Measurements from ENCODE around the gene ACSL1. TPM values are rescaled to one million over a fixed set of nuclear protein-coding genes. Genes with fewer than 3 reads are reported as not detected.

Gene ACSL1
- total RNA-seq, 2 donors from 2014 or later, result 3.8 to 5.2 TPM

DNA sequence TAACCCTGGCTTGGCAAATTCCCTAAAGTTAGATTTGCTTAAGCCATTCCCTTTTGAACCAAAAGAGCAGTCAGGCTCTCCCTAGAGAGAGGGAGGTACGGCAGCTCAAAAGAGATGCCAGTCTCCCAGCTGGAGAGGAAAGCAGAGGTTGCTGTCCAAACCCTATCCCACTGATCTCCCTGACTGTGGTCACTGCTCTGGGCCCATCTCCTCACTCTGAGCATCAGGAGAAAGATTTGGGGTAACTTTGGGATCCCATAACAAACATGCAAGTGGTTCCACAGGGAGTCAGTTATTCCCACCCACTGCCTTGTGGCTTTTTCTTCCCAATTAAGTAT, 17.1 kb downstream of the ACSL1 start:
- H3K27ac Mint-ChIP-seq, result no peak overlapping the region
- no peaks in the 10 kb centered on the region for H3K27me3 ChIP-seq (ENCODE audit: control insufficient read depth, insufficient read depth, low read length, poor library complexity, severe bottlenecking)
- no peaks in the 10 kb centered on the region for H3K36me3 ChIP-seq (ENCODE audit: control insufficient read depth, insufficient read depth, low read length)
- no peaks in the 10 kb centered on the region for H3K36me3 Mint-ChIP-seq (ENCODE audit: low read depth)
- TF ChIP-seq, protein P1, sequence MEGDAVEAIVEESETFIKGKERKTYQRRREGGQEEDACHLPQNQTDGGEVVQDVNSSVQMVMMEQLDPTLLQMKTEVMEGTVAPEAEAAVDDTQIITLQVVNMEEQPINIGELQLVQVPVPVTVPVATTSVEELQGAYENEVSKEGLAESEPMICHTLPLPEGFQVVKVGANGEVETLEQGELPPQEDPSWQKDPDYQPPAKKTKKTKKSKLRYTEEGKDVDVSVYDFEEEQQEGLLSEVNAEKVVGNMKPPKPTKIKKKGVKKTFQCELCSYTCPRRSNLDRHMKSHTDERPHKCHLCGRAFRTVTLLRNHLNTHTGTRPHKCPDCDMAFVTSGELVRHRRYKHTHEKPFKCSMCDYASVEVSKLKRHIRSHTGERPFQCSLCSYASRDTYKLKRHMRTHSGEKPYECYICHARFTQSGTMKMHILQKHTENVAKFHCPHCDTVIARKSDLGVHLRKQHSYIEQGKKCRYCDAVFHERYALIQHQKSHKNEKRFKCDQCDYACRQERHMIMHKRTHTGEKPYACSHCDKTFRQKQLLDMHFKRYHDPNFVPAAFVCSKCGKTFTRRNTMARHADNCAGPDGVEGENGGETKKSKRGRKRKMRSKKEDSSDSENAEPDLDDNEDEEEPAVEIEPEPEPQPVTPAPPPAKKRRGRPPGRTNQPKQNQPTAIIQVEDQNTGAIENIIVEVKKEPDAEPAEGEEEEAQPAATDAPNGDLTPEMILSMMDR (conservative IDR thresholded peaks at IDR 0.05), result no peak
- H3K27ac ChIP-seq (ENCODE audit: low read depth, low read length), result no peak overlapping the region
- WGBS, 2 experiments (ENCODE audit: insufficient coverage in 1 of 2, insufficient read length in 1 of 2), result 50% methylated on average over 1 of the region's 1 CpG; no CpG with 5 or more reads in 1 of the 2 experiments
- H3K9ac ChIP-seq (ENCODE audit: extremely low read depth, low read length, poor library complexity, severe bottlenecking), result no peak overlapping the region
- no peak for DNase-seq
- peaks cover 31% of the 10 kb centered on the region for H3K4me1 ChIP-seq (ENCODE audit: control insufficient read depth, insufficient read depth, low read length)
- peaks cover 25% of the 10 kb centered on the region for H3K4me1 Mint-ChIP-seq
- no peaks in the 10 kb centered on the region for H3K9me3 ChIP-seq (ENCODE audit: control insufficient read depth, low read length)
- H3K27me3 Mint-ChIP-seq (ENCODE audit: insufficient read depth), result no peaks in the 10 kb centered on the region
- H3K9me3 Mint-ChIP-seq, result no peaks in the 10 kb centered on the region
- no peak overlapping the region for H3K4me3 ChIP-seq (ENCODE audit: low read length)
- H3K4me3 Mint-ChIP-seq, result no peak overlapping the region

DNA sequence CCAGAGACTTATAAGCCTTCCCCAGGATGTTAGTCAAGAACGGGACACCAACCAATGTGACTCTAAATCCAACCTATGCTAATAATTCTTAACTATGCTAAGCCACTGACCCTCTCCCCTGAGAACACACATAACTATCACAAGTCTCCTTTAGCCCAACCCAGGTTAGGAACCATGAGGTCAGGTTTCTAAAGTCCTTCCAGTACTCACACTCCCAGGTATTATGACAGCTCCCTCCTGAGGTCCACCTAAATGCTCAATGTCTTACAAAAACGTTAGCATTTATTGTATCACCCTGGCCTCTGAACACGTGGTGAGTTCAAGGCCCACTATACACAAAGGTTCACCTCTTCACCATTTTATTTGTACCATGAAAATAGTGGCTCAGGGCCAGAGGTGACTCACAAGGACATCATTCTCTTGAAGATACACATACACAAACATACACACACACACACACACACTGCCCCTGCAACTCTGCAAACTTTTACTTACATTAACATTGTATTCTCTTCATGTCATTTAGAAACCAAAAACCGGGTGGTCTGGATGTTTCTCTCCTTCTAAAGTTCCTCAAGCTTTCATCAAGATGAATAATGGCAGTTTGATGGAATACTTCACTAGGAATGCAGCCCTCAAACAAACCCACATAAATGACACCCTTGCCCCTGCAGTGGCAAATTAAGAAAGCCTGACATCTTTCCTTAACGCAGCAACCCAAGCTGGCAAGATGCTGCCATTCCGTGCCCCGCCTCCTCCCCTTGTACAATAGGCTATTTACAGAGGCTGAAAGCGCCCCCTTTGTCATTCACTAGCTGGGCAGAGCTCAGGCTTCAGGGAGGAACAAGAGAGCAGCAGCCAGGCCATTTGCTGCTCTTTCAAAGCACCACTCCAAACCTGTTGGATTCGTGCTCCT, 17.7 kb downstream of the ACSL1 start:
- H3K27ac ChIP-seq (ENCODE audit: low read depth, low read length), result no peak overlapping the region
- H3K9ac ChIP-seq (ENCODE audit: extremely low read depth, low read length, poor library complexity, severe bottlenecking), result no peak overlapping the region
- H3K4me3 Mint-ChIP-seq, result no peak overlapping the region
- no peaks in the 10 kb centered on the region for H3K27me3 Mint-ChIP-seq (ENCODE audit: insufficient read depth)
- H3K4me1 ChIP-seq (ENCODE audit: control insufficient read depth, insufficient read depth, low read length), result peaks cover 25% of the 10 kb centered on the region
- H3K9me3 ChIP-seq (ENCODE audit: control insufficient read depth, low read length), result no peaks in the 10 kb centered on the region
- no peaks in the 10 kb centered on the region for H3K36me3 ChIP-seq (ENCODE audit: control insufficient read depth, insufficient read depth, low read length)
- H3K4me3 ChIP-seq (ENCODE audit: low read length), result no peak overlapping the region
- TF ChIP-seq, protein P1 (conservative IDR thresholded peaks at IDR 0.05), result peak; percentile 22
- peaks cover 19% of the 10 kb centered on the region for H3K4me1 Mint-ChIP-seq
- WGBS, 2 experiments (ENCODE audit: insufficient coverage in 1 of 2, insufficient read length in 1 of 2), result 28 to 39% methylated on average over 4 to 9 of the region's 9 CpGs
- no peaks in the 10 kb centered on the region for H3K27me3 ChIP-seq (ENCODE audit: control insufficient read depth, insufficient read depth, low read length, poor library complexity, severe bottlenecking)
- peak; percentile 83 for DNase-seq
- H3K9me3 Mint-ChIP-seq, result no peaks in the 10 kb centered on the region
- H3K27ac Mint-ChIP-seq, result no peak overlapping the region
- no peaks in the 10 kb centered on the region for H3K36me3 Mint-ChIP-seq (ENCODE audit: low read depth)

DNA sequence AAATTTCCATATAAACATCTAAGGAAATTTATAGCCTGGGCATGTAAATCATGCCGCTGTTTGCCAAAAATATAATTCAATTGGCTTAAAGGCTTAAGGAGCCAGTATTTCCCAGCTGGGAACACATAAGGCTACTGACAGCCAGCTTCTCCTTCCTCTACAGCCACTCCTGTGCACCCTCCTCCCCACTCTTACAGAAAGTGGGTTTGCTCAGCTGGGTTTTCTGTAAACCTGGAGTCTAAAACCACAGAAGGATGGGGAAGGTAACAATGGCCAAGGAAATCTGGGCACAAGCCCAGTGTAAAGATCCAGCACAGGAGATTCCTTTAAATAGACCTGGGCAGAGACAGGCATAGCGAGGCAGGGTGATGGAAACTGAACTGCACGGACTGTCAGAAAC, 18.5 kb downstream of the ACSL1 start:
- Histone ChIP-seq H3K36me3 (ENCODE audit: control insufficient read depth, insufficient read depth, low read length) (peaks cover 4% of the 10 kb centered on the region), H3K4me3 (ENCODE audit: low read length) (no peak overlapping the region), H3K9ac (ENCODE audit: extremely low read depth, low read length, poor library complexity, severe bottlenecking) (no peak overlapping the region), H3K9me3 (ENCODE audit: control insufficient read depth, low read length) (no peaks in the 10 kb centered on the region), H3K4me1 (ENCODE audit: control insufficient read depth, insufficient read depth, low read length) (peaks cover 18% of the 10 kb centered on the region), H3K27ac (ENCODE audit: low read depth, low read length) (no peak overlapping the region), H3K27me3 (ENCODE audit: control insufficient read depth, insufficient read depth, low read length, poor library complexity, severe bottlenecking) (no peaks in the 10 kb centered on the region)
- peaks cover 11% of the 10 kb centered on the region for H3K4me1 Mint-ChIP-seq
- no peaks in the 10 kb centered on the region for H3K27me3 Mint-ChIP-seq (ENCODE audit: insufficient read depth)
- H3K4me3 Mint-ChIP-seq, result no peak overlapping the region
- 87 to 95% methylated on average over 3 of the region's 3 CpGs for WGBS, 2 experiments (ENCODE audit: insufficient coverage in 1 of 2, insufficient read length in 1 of 2)
- no peaks in the 10 kb centered on the region for H3K36me3 Mint-ChIP-seq (ENCODE audit: low read depth)
- TF ChIP-seq, protein P1 (conservative IDR thresholded peaks at IDR 0.05), result no peak
- DNase-seq, result no peak
- H3K27ac Mint-ChIP-seq, result no peak overlapping the region
- H3K9me3 Mint-ChIP-seq, result no peaks in the 10 kb centered on the region
